ELR (cell line): ENCODE results near the gene FBXO17.

ENCODE experiments used
- DNase-seq: peaks from one replicate; pipeline ENCODE4 v3.0.0-alpha.2; 2015; ENCODE audit warnings: low read depth

Gene FBXO17

GRCh38 chr19:38891771-38892170, 83.8 kb downstream of the FBXO17 start:
- no peak for DNase-seq
